A673 (cell line): ENCODE measurements around the gene CHAT.

Source experiments
- CTCF ChIP-seq: fragments of 300-800, 200-600 bp; sonication (generic); conservative IDR thresholded peaks from 2 replicates; pipeline ENCODE4 v1.5.1; 2017; ENCODE audit warnings: low read depth, mild to moderate bottlenecking, antibody characterized with exemption, low read length, moderate library complexity, mixed read lengths
- EZH2 ChIP-seq: fragments of 200-600 bp; sonication (generic); IDR thresholded peaks from 2 replicates; pipeline ENCODE4 v1.6.1; 2017; ENCODE audit warnings: borderline replicate concordance, low read depth, mild to moderate bottlenecking, mixed read lengths, antibody characterized with exemption, low read length; ENCODE audit not compliant: poor library complexity, severe bottlenecking

- TF ChIP-seq CTCF (no peak), EZH2 (no peak)
Measured at GRCh38 chr10:49602380-49603023, 11.3 kb upstream of the CHAT start.
